Measurements from ENCODE around the gene CTRB1. TPM values are rescaled to one million over a fixed set of nuclear protein-coding genes. Genes with fewer than 3 reads are reported as not detected.
A peak's percentile ranks its signal among the peaks of the same experiment; 100 is the strongest.

Gene CTRB1
- total RNA-seq, 1 donor from 2014 or later: not detected

DNA sequence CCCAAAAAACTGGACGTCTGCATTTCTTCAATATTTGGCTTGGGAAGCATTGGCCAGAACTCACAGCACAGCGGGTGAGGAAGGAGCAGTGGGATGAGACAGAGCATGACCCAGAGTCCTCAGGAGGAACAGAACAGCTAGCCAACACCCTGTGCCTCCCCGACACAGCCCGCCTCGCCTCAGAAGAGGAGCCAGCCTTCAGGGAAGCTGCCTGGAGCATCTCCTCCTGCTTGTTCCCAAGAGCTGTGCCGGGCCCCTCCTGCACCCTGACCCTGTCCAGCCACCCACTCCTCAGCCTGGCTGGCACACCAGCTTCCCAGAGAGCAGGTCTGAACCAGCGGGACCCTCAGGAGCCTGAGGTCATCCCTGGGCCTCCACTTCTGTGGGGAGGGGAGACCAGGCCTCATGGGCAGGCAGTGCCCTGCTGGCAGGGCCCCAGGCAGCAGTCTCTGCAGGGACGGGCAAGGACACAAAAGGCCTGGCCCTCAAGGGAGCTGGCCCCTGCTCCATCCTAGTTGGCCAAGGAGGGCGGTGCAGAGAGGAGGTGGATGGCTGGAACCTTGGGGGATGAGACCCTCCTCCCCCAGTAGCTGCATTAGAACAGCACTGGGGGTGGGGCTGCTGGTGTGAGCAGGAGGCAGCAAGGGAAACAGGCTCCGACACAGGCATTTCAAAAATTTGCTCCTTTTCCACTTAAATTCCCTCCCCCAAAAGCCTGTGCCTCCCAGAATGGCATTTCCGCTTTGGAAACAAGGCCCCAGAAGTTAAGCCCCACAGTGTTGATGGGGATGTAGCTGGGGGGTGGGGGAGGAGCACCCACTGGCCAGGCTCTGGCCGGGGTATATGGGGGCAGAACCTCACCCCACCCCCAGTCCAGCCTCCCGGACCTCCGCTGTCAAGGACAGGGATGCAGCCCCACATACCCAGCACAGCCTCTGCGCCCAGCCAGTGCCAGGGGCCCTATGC, 34.4 kb downstream of the CTRB1 start:
- no peak for TF ChIP-seq CTCF (IDR thresholded peaks at IDR 0.05)
- Histone ChIP-seq H3K27ac (peak overlapping the region; percentile 83 to 94), H3K27me3 (no peaks in the 10 kb centered on the region), H3K4me1 (peaks cover 63 to 81% of the 10 kb centered on the region in 2 donors), H3K9me3 (no peaks in the 10 kb centered on the region), H3K4me3 (peak overlapping the region in 1 of 2 donors; percentile 69), H3K36me3 (no peaks in the 10 kb centered on the region)
- DNase-seq (ENCODE audit: low spot score in 2 of 2): peak in 1 of 2 donors; percentile 76
- intact Hi-C loops (cut with DNase I): loop anchor here (5.0 kb wide), 1 partner anchor 134 kb away; no protein-coding TSS in a partner anchor

DNA sequence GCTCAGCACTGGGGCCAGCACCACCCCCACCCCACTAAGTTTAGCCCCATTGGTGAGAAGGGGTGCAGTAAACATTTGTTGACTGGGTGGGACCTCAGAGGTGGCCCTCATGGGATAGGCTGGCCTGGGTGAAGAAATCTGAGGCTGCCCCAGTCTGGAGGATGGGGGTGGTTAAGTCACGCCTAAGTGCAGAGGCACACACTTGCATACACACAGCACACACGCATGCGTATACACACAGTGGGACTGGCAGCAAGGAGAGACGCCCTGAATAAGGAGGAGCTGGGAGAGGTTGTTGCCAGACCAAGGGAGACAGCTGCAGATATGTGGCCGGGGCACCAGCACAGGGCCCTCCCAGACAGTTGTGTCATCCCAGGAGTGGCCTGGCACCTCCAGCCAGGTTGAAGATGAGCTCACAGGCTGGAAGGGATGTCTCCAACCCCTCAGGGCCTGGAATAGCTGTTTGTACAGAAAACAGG, 35.6 kb downstream of the CTRB1 start:
- peak overlapping the region; percentile 83 to 94 for H3K27ac ChIP-seq
- peak in 1 of 2 donors; percentile 69 for DNase-seq (ENCODE audit: low spot score in 2 of 2)

GRCh38 chr16:75256059-75256571, 37.3 kb downstream of the CTRB1 start:
- no peaks in the 10 kb centered on the region for H3K9me3 ChIP-seq
- peaks cover 55 to 87% of the 10 kb centered on the region in 2 donors for H3K4me1 ChIP-seq
- H3K4me3 ChIP-seq: peak overlapping the region in 1 of 2 donors; percentile 41
- peak in 1 of 2 donors; percentile 86 for DNase-seq (ENCODE audit: low spot score in 2 of 2)
- no peaks in the 10 kb centered on the region for H3K36me3 ChIP-seq
- H3K27me3 ChIP-seq: no peaks in the 10 kb centered on the region
- peak overlapping the region; percentile 83 to 94 for H3K27ac ChIP-seq
- TF ChIP-seq CTCF (IDR thresholded peaks at IDR 0.05): no peak
- intact Hi-C loops (cut with DNase I): no loop called here

More for the DNA sequence above, 35.6 kb downstream of the CTRB1 start:
- no peaks in the 10 kb centered on the region for H3K27me3 ChIP-seq
- no peak for TF ChIP-seq CTCF (IDR thresholded peaks at IDR 0.05)
- H3K9me3 ChIP-seq: no peaks in the 10 kb centered on the region
- no peaks in the 10 kb centered on the region for H3K36me3 ChIP-seq
- peaks cover 57 to 78% of the 10 kb centered on the region in 2 donors for H3K4me1 ChIP-seq
- H3K4me3 ChIP-seq: no peak overlapping the region
- intact Hi-C loops (cut with DNase I): loop anchor here (5.0 kb wide), 1 partner anchor 133 kb away; no protein-coding TSS in a partner anchor

DNA sequence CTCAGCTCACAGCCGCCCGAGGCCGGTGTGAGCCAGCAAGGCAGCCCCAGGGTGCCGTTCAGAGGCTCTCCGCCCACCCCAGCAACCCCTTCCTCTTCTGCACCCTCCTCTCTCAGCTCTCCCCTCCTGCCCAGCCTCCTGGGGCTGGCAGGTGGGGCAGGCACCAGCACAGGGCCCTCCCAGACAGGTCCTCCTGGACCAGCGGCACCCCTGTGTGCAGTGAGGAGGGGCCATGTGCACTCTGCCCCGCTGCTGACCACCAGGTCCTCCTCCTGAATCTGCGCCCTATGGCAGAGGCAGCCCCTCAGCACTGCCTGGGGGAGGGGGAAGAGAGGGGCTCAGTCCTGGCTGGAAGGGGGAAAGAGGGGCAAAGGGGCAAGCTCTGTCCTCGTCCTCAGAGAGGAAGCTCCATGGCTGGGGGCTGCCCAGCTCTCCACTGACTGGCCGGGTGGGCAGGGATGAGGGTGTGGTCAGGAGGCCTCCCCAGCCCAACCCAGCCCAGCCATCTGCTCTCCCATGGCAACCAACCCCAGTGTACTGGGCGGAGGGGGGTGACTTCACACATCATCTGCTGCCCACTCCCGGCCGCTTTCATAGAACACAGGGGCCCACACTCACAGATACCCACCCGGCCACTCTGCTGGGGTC, 38.0 kb downstream of the CTRB1 start:
- peak in 1 of 2 donors; percentile 79 for DNase-seq (ENCODE audit: low spot score in 2 of 2)
- H3K36me3 ChIP-seq: no peaks in the 10 kb centered on the region
- no peak for TF ChIP-seq CTCF (IDR thresholded peaks at IDR 0.05)
- peak overlapping the region; percentile 83 to 94 for H3K27ac ChIP-seq
- no peaks in the 10 kb centered on the region for H3K9me3 ChIP-seq
- no peaks in the 10 kb centered on the region for H3K27me3 ChIP-seq
- peaks cover 54 to 94% of the 10 kb centered on the region in 2 donors for H3K4me1 ChIP-seq
- H3K4me3 ChIP-seq: peak overlapping the region; percentile 20 to 41
- intact Hi-C loops (cut with DNase I): no loop called here

Measured in ascending aorta (tissue), 2 donors.